ENCODE data around the gene TCF25. TPM values are rescaled to one million over a fixed set of nuclear protein-coding genes. Genes with fewer than 3 reads are reported as not detected.

TCF25 gene
- total RNA-seq, 2 donors from 2014 or later, result 141 to 302 TPM

GRCh38 chr16:89958596-89958995 is 85.2 kb downstream of the TCF25 start:
- Histone ChIP-seq H3K27me3 (replicated peaks; ENCODE audit: insufficient read depth) (no peaks in the 10 kb centered on the region), H3K27ac (no peak overlapping the region), H3K9me3 (no peaks in the 10 kb centered on the region), H3K4me1 (replicated peaks) (no peaks in the 10 kb centered on the region), H3K36me3 (peaks cover 0 to 10% of the 10 kb centered on the region in 2 donors), H3K4me3 (no peak overlapping the region)
- DNase-seq (ENCODE audit: low spot score), result no peak
- intact Hi-C loops (cut with DNase I), result no loop called here
- TF ChIP-seq POLR2A (IDR thresholded peaks at IDR 0.05), result no peak
- TF ChIP-seq CTCF (IDR thresholded peaks at IDR 0.05), result no peak
- no peak for TF ChIP-seq POLR2AphosphoS5 (IDR thresholded peaks at IDR 0.05)
- WGBS, result 98% methylated on average over 10 of the region's 10 CpGs

DNA sequence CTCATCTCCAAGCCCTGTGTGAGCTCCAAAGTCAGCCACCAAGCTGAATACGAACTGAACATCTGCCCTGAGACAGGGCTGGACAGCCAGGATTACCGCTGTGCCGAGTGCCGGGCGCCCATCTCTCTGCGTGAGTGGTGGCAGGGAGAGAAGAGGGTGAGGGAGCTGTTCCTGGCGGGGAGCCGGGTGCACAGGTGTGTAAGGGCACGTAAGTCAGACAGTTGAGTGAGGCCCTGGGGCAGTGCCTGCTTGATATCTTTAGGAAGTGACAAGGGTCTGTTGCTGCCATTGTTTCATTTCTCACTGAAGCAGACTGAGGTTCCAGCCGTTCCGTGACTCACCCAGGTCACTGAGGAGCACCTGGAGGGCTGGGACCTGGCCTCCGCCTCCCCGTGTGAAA is 87.6 kb downstream of the TCF25 start:
- no peak for DNase-seq (ENCODE audit: low spot score)
- peaks cover 0 to 10% of the 10 kb centered on the region in 2 donors for H3K36me3 ChIP-seq
- H3K27ac ChIP-seq, result no peak overlapping the region
- H3K27me3 ChIP-seq (replicated peaks; ENCODE audit: insufficient read depth), result no peaks in the 10 kb centered on the region
- no peak overlapping the region for H3K4me3 ChIP-seq
- TF ChIP-seq POLR2A (IDR thresholded peaks at IDR 0.05) (no peak), POLR2AphosphoS5 (IDR thresholded peaks at IDR 0.05) (no peak), CTCF (IDR thresholded peaks at IDR 0.05) (no peak)
- 93% methylated on average over 13 of the region's 13 CpGs for WGBS
- intact Hi-C loops (cut with DNase I), result no loop called here
- H3K9me3 ChIP-seq, result no peaks in the 10 kb centered on the region
- H3K4me1 ChIP-seq (replicated peaks), result no peaks in the 10 kb centered on the region

Other genes with a start within 250 kb of the TCF25 start
- gene CHMP1A, start 215.9 kb upstream of the TCF25 start, total RNA-seq, result 100 to 1,000 TPM in 1 of 2 donors, 10 to 100 TPM in 1; 75.8 to 128 TPM
- gene SPATA33, start 215.8 kb upstream of the TCF25 start, total RNA-seq, result 10 to 100 TPM in 1 of 2 donors, 1 to 10 TPM in 1; 5.6 to 14.6 TPM
- 10 to 100 TPM; 42.1 to 79.0 TPM for gene CDK10, start 186.9 kb upstream of the TCF25 start, total RNA-seq
- 10 to 100 TPM; 15.6 to 19.7 TPM for gene SPATA2L, start 171.9 kb upstream of the TCF25 start, total RNA-seq
- 10 to 100 TPM in 1 of 2 donors, 1 to 10 TPM in 1; 8.5 to 16.0 TPM for gene VPS9D1, start 152.7 kb upstream of the TCF25 start, total RNA-seq
- gene ZNF276, start 152.1 kb upstream of the TCF25 start, total RNA-seq, result 10 to 100 TPM; 18.4 to 46.1 TPM
- gene FANCA, start 56.9 kb upstream of the TCF25 start, total RNA-seq, result 10 to 100 TPM; 10.1 to 35.6 TPM
- 10 to 100 TPM; 13.7 to 15.5 TPM for gene SPIRE2, start 45.1 kb upstream of the TCF25 start, total RNA-seq
- 10 to 100 TPM in 1 of 2 donors, 1 to 10 TPM in 1; 5.6 to 22.5 TPM for gene MC1R, start 45.3 kb downstream of the TCF25 start, total RNA-seq
- gene TUBB3, start 49.8 kb downstream of the TCF25 start, total RNA-seq, result 10 to 100 TPM in 1 of 2 donors, under 1 TPM in 1; 0.82 to 20.7 TPM
- gene DEF8, start 75.2 kb downstream of the TCF25 start, total RNA-seq, result 10 to 100 TPM; 63.9 to 79.9 TPM
- 1 to 10 TPM; 5.3 to 7.7 TPM for gene DBNDD1, start 145.9 kb downstream of the TCF25 start, total RNA-seq
- gene PRDM7, start 203.7 kb downstream of the TCF25 start, total RNA-seq, result under 1 TPM; 0.09 to 0.28 TPM